ENCODE results near the gene ACTN1.

ACTN1 gene

DNA sequence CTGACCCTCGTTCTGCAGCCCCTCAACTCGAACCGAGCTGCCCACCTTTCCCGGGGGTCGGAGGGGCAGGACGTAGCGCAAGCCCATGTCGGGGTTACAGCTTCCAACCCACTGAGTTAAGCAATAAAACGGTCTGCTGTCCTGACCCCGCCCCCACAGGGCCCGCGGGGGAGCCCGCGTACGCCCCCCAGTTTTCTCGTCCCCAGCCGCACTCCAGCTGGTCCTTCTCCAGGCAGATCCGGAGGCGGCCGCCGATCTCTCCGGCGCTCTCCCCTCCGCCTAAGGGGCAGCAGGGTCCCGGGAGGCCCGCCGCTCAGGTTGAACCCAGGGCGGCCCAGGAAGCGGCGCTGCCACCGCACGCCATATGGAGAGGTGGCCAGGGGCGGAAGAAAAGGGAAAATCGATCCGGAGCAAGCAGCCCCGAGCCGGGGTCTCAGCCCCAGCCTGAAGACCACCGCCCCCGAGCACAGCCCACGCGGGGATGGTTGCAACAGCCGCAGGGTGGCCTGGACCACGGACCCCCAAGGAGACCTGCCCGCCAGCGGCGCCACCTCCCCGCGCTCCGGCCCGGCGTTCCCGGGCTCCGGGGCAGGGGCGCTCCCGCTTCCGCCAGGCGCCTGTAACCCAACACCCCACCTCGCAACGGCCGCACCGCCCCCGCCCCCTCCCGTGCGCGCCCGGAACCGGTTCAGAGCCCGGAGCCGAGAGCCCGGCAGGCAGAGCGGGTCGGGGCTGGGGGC lies 760 bp downstream of the ACTN1 start:
- Histone ChIP-seq H3K36me3 (ENCODE audit: insufficient read depth, low read length) (no peaks in the 10 kb centered on the region), H3K4me3 (ENCODE audit: low read depth, low read length, poor library complexity, severe bottlenecking) (peak overlapping the region; percentile 42), H3K9ac (ENCODE audit: low read length) (no peak overlapping the region), H3F3A (ENCODE audit: insufficient read depth, low read length) (no peaks in the 10 kb centered on the region), H4K20me1 (ENCODE audit: insufficient read depth, low read length) (no peaks in the 10 kb centered on the region), H2AFZ (ENCODE audit: low read length) (no peak overlapping the region), H3K9me2 (ENCODE audit: low read depth, low read length) (no peaks in the 10 kb centered on the region), H3K79me2 (ENCODE audit: insufficient read depth, low read length) (no peaks in the 10 kb centered on the region), H3K9me3 (ENCODE audit: low read length) (no peaks in the 10 kb centered on the region), H3K27me3 (ENCODE audit: insufficient read depth, low read length) (peaks cover 10% of the 10 kb centered on the region), H3K4me1 (ENCODE audit: insufficient read depth, low read length, severe bottlenecking) (no peaks in the 10 kb centered on the region), H3K4me2 (ENCODE audit: low read length) (peak overlapping the region; percentile 32; the same call in 1 of the 2 replicates), H3K27ac (ENCODE audit: low read depth, low read length, poor library complexity, severe bottlenecking) (no peak overlapping the region)
- TF ChIP-seq, protein P1, sequence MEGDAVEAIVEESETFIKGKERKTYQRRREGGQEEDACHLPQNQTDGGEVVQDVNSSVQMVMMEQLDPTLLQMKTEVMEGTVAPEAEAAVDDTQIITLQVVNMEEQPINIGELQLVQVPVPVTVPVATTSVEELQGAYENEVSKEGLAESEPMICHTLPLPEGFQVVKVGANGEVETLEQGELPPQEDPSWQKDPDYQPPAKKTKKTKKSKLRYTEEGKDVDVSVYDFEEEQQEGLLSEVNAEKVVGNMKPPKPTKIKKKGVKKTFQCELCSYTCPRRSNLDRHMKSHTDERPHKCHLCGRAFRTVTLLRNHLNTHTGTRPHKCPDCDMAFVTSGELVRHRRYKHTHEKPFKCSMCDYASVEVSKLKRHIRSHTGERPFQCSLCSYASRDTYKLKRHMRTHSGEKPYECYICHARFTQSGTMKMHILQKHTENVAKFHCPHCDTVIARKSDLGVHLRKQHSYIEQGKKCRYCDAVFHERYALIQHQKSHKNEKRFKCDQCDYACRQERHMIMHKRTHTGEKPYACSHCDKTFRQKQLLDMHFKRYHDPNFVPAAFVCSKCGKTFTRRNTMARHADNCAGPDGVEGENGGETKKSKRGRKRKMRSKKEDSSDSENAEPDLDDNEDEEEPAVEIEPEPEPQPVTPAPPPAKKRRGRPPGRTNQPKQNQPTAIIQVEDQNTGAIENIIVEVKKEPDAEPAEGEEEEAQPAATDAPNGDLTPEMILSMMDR (IDR thresholded peaks at IDR 0.05; ENCODE audit: low read length), result no peak
- TF ChIP-seq EZH2 (IDR thresholded peaks at IDR 0.05; ENCODE audit: borderline replicate concordance, low read length), result no peak

GRCh38 chr14:68977718-68978171 lies 1.4 kb downstream of the ACTN1 start:
- Histone ChIP-seq H3F3A (ENCODE audit: insufficient read depth, low read length) (no peaks in the 10 kb centered on the region), H3K4me3 (ENCODE audit: low read depth, low read length, poor library complexity, severe bottlenecking) (peak overlapping the region; percentile 42), H3K9ac (ENCODE audit: low read length) (no peak overlapping the region), H3K27me3 (ENCODE audit: insufficient read depth, low read length) (peaks cover 10% of the 10 kb centered on the region), H4K20me1 (ENCODE audit: insufficient read depth, low read length) (no peaks in the 10 kb centered on the region), H3K9me3 (ENCODE audit: low read length) (no peaks in the 10 kb centered on the region), H3K4me2 (ENCODE audit: low read length) (peak overlapping the region; percentile 32; the same call in 1 of the 2 replicates), H3K36me3 (ENCODE audit: insufficient read depth, low read length) (no peaks in the 10 kb centered on the region), H3K79me2 (ENCODE audit: insufficient read depth, low read length) (no peaks in the 10 kb centered on the region), H2AFZ (ENCODE audit: low read length) (no peak overlapping the region), H3K4me1 (ENCODE audit: insufficient read depth, low read length, severe bottlenecking) (no peaks in the 10 kb centered on the region), H3K9me2 (ENCODE audit: low read depth, low read length) (no peaks in the 10 kb centered on the region), H3K27ac (ENCODE audit: low read depth, low read length, poor library complexity, severe bottlenecking) (no peak overlapping the region)
- TF ChIP-seq EZH2 (IDR thresholded peaks at IDR 0.05; ENCODE audit: borderline replicate concordance, low read length), result no peak
- TF ChIP-seq, protein P1 (IDR thresholded peaks at IDR 0.05; ENCODE audit: low read length), result no peak

DNA sequence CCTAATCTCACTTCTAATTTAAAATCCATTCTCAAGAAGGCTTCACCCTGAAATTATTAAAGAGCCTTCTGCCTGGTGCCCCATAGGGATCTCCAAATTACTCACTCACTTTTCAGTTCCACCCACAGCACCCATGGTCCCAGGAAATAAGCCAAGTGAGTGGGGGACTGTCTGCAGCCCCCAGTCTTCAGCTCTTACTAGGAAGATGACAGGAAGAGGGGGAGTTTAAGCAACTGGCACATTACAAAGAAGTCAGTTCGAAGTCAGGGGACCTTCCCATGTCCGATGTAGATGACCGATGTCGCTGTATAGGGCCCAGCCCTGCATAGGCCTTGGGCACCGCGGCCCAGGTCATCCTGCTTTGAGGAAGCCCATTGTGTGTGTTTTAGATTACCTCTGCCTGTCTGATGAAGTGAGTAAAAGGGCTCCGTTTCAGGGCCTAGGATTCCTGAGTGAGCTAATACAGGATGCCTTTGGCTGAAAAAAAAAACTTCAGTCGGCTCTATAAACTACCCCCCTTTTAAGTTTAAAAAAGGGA lies 1.9 kb downstream of the ACTN1 start:
- Histone ChIP-seq H3K4me3 (ENCODE audit: low read depth, low read length, poor library complexity, severe bottlenecking) (no peak overlapping the region), H2AFZ (ENCODE audit: low read length) (no peak overlapping the region), H3F3A (ENCODE audit: insufficient read depth, low read length) (no peaks in the 10 kb centered on the region), H3K36me3 (ENCODE audit: insufficient read depth, low read length) (no peaks in the 10 kb centered on the region), H3K4me1 (ENCODE audit: insufficient read depth, low read length, severe bottlenecking) (no peaks in the 10 kb centered on the region), H3K9me3 (ENCODE audit: low read length) (no peaks in the 10 kb centered on the region), H4K20me1 (ENCODE audit: insufficient read depth, low read length) (no peaks in the 10 kb centered on the region), H3K4me2 (ENCODE audit: low read length) (no peak overlapping the region), H3K79me2 (ENCODE audit: insufficient read depth, low read length) (no peaks in the 10 kb centered on the region), H3K27me3 (ENCODE audit: insufficient read depth, low read length) (peaks cover 10% of the 10 kb centered on the region), H3K9me2 (ENCODE audit: low read depth, low read length) (no peaks in the 10 kb centered on the region), H3K9ac (ENCODE audit: low read length) (no peak overlapping the region), H3K27ac (ENCODE audit: low read depth, low read length, poor library complexity, severe bottlenecking) (no peak overlapping the region)
- TF ChIP-seq EZH2 (IDR thresholded peaks at IDR 0.05; ENCODE audit: borderline replicate concordance, low read length), result no peak
- TF ChIP-seq, protein P1 (IDR thresholded peaks at IDR 0.05; ENCODE audit: low read length), result no peak
